Peyer's patch (tissue), 4 donors: Measurements from ENCODE around the gene CALB2.

Experiments
- CTCF ChIP-seq, 6 experiments: fragments of 450-650 bp in 4 of 6; fragments of 200-600 bp in 2 of 6; sonication (generic) in 1 of 6; IDR thresholded peaks; one replicate each; pipeline ENCODE4 v1.5.1; 2017 to 2019; ENCODE audit warnings: antibody characterized with exemption in 6 of 6, mild to moderate bottlenecking in 3 of 6, moderate library complexity in 1 of 6
- POLR2A ChIP-seq, 2 donors: fragments of 450-650 bp; IDR thresholded peaks; one replicate each; pipeline ENCODE4 v1.5.1; 2017; ENCODE audit warnings: antibody characterized with exemption in 2 of 2, mild to moderate bottlenecking in 2 of 2, moderate library complexity in 2 of 2

GRCh38 chr16:71432906-71433305 is 74.4 kb downstream of the CALB2 start:
- TF ChIP-seq CTCF (IDR thresholded peaks at IDR 0.05) (no peak), POLR2A (IDR thresholded peaks at IDR 0.05) (no peak)
